Stimulated activated CD8-positive, alpha-beta memory T cell treated with anti-CD3 and anti-CD28 coated beads, Interleukin-4, amount 100 ng/mL, for 4 hours (primary cell): ENCODE measurements around the gene COL4A6.
"Not testable (repeated sequence)": the region's sequence is repeated elsewhere in the genome, so short reads cannot be mapped to it uniquely, and the experiment has no call there.

Experiments used
- DNase-seq, 2 donors: peaks; one replicate each; pipeline ENCODE4 v3.0.0-alpha.2; 2020; ENCODE audit warnings: low read depth in 2 of 2, low spot score in 1 of 2

Gene COL4A6

GRCh38 chrX:108399418-108400165, 38.6 kb downstream of the COL4A6 start:
- DNase-seq, result no peak

- DNase-seq, result no peak
Measured at GRCh38 chrX:108397627-108398391, 40.4 kb downstream of the COL4A6 start.

GRCh38 chrX:108396986-108397385, 41.2 kb downstream of the COL4A6 start:
- no peak for DNase-seq

- no peak for DNase-seq
Measured at GRCh38 chrX:108396188-108396891, 41.9 kb downstream of the COL4A6 start.

GRCh38 chrX:108390976-108391717, 47.1 kb downstream of the COL4A6 start:
- not testable (repeated sequence) for DNase-seq

- no peak for DNase-seq
Measured at GRCh38 chrX:108384783-108385182, 53.4 kb downstream of the COL4A6 start.

- DNase-seq, result no peak
Measured at GRCh38 chrX:108380222-108380621, 58.0 kb downstream of the COL4A6 start.

- DNase-seq, result not testable (repeated sequence)
Measured at GRCh38 chrX:108376821-108377220, 61.4 kb downstream of the COL4A6 start.

- DNase-seq, result not testable (repeated sequence)
Measured at GRCh38 chrX:108375591-108375990, 62.6 kb downstream of the COL4A6 start.

GRCh38 chrX:108366644-108367406, 71.4 kb downstream of the COL4A6 start:
- DNase-seq, result no peak

GRCh38 chrX:108362026-108362425, 76.2 kb downstream of the COL4A6 start:
- no peak for DNase-seq

- no peak for DNase-seq
Measured at GRCh38 chrX:108361316-108361715, 76.9 kb downstream of the COL4A6 start.

- DNase-seq, result no peak
Measured at GRCh38 chrX:108359806-108360602, 78.2 kb downstream of the COL4A6 start.

GRCh38 chrX:108353452-108353851, 84.8 kb downstream of the COL4A6 start:
- DNase-seq, result no peak

- no peak for DNase-seq
Measured at GRCh38 chrX:108349210-108349609, 89.0 kb downstream of the COL4A6 start.

GRCh38 chrX:108348525-108348924, 89.7 kb downstream of the COL4A6 start:
- no peak for DNase-seq

GRCh38 chrX:108347800-108348199, 90.4 kb downstream of the COL4A6 start:
- no peak for DNase-seq

GRCh38 chrX:108344216-108344615, 94.0 kb downstream of the COL4A6 start:
- DNase-seq, result no peak

GRCh38 chrX:108341947-108342346, 96.3 kb downstream of the COL4A6 start:
- no peak for DNase-seq

- DNase-seq, result no peak
Measured at GRCh38 chrX:108332281-108332680, 105.9 kb downstream of the COL4A6 start.
